ENCODE results near the gene ARSG. TPM values are rescaled to one million over a fixed set of nuclear protein-coding genes. Genes with fewer than 3 reads are reported as not detected.

Gene ARSG
- total RNA-seq, 1 donor from 2014 or later, result 19.6 TPM

- ATAC-seq (ENCODE audit: low read depth), result no peak
- Mint-ChIP-seq H3K9me3 (no peaks in the 10 kb centered on the region), H3K4me3 (no peak overlapping the region), H3K36me3 (ENCODE audit: low read depth) (no peaks in the 10 kb centered on the region), H3K27ac (no peak overlapping the region), H3K27me3 (peaks cover 4% of the 10 kb centered on the region), H3K4me1 (no peaks in the 10 kb centered on the region)
- intact Hi-C loops (cut with micrococcal nuclease), result no loop called here
- TF ChIP-seq, protein P1, sequence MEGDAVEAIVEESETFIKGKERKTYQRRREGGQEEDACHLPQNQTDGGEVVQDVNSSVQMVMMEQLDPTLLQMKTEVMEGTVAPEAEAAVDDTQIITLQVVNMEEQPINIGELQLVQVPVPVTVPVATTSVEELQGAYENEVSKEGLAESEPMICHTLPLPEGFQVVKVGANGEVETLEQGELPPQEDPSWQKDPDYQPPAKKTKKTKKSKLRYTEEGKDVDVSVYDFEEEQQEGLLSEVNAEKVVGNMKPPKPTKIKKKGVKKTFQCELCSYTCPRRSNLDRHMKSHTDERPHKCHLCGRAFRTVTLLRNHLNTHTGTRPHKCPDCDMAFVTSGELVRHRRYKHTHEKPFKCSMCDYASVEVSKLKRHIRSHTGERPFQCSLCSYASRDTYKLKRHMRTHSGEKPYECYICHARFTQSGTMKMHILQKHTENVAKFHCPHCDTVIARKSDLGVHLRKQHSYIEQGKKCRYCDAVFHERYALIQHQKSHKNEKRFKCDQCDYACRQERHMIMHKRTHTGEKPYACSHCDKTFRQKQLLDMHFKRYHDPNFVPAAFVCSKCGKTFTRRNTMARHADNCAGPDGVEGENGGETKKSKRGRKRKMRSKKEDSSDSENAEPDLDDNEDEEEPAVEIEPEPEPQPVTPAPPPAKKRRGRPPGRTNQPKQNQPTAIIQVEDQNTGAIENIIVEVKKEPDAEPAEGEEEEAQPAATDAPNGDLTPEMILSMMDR (IDR thresholded peaks at IDR 0.05), result no peak
- ChIA-PET POLR2A (no interaction called here), CTCF (no interaction called here)
- no peak for DNase-seq
Measured at GRCh38 chr17:68379177-68379510, 87.8 kb downstream of the ARSG start.

- Mint-ChIP-seq H3K4me3 (no peak overlapping the region), H3K27ac (no peak overlapping the region), H3K9me3 (no peaks in the 10 kb centered on the region), H3K4me1 (no peaks in the 10 kb centered on the region), H3K36me3 (ENCODE audit: low read depth) (no peaks in the 10 kb centered on the region), H3K27me3 (peaks cover 8% of the 10 kb centered on the region)
- ChIA-PET CTCF (no interaction called here), POLR2A (interaction anchor here (0.6 kb wide), 1 partner anchor 383 kb away, joined by 4 read pairs; no protein-coding TSS in a partner anchor)
- TF ChIP-seq, protein P1 (IDR thresholded peaks at IDR 0.05), result no peak
- intact Hi-C loops (cut with micrococcal nuclease), result no loop called here
- DNase-seq (no peak), ATAC-seq (ENCODE audit: low read depth) (no peak)
Measured at GRCh38 chr17:68379692-68380677, 88.7 kb downstream of the ARSG start.

DNA sequence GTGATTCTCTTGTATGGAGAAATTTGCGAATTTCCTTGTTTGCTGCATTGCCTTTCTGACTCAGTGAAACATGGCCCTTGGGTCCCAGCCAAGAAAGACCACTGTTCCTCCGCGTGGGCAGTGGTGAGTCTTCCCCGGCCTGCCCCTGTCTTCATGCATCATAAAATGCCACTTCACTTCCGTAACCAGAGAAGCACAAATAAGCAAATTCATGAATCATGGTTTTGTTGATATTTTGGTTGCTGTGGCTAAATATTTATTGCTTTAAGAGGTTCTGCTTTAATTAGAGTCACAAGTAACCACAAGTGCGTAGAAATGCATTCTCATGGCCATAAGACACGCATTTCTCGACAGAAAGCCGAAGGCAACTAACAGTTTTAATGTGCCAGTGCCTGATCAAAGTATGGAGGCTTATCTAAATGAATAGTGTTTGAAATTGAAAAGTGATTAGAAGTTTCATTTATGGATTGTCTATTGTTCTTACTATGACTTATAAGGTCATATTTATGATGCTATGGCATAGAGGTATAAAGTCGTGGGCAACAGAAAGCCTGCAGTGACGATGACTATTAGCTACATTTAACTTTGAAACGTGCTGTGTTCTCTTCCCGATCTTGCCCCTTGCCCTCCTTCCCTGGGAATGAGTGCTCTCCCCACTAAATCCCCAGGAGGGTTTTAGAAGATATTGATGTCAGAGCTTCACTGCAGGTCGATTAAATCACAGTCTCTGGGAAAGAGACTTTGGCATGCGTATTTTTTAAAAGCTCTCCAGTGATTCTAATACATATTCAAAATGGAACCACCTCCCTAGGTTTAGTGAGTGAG lies 90.0 kb downstream of the ARSG start:
- CTCF ChIA-PET, result no interaction called here
- no peak for DNase-seq
- intact Hi-C loops (cut with micrococcal nuclease), result no loop called here

DNA sequence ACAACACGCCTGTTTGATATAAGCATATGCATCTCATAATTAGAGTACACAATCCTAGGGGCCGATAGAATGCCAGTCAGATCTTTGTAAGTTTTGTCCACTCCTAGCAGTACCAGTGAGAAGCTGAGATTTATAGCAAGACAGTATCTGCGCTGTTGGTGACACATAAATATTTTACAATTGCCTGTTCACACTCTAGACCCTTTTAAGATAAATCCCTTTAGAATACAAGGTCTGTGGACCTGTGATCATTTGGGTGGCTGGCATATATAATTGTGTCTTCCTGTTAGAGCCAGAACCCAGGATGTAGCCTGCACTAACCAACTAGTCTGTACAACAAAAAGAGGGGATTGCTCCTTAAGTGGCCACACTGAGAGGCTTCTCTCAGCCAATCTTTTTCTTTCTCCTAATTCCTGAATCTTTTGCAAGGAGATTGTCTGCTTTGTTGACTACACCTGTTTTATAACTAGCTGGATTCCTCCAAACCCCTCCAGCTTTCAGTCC lies 91.3 kb downstream of the ARSG start:
- no peaks in the 10 kb centered on the region for H3K9me3 Mint-ChIP-seq
- H3K27ac Mint-ChIP-seq, result no peak overlapping the region
- no peak for ATAC-seq (ENCODE audit: low read depth)
- peaks cover 8% of the 10 kb centered on the region for H3K27me3 Mint-ChIP-seq
- DNase-seq, result no peak
- no peak overlapping the region for H3K4me3 Mint-ChIP-seq
- H3K4me1 Mint-ChIP-seq, result no peaks in the 10 kb centered on the region
- TF ChIP-seq, protein P1 (IDR thresholded peaks at IDR 0.05), result no peak
- intact Hi-C loops (cut with micrococcal nuclease), result no loop called here
- ChIA-PET POLR2A (no interaction called here), CTCF (no interaction called here)
- no peaks in the 10 kb centered on the region for H3K36me3 Mint-ChIP-seq (ENCODE audit: low read depth)

More for the DNA sequence above, 90.0 kb downstream of the ARSG start:
- ATAC-seq (ENCODE audit: low read depth), result peak; percentile 34
- Mint-ChIP-seq H3K4me3 (no peak overlapping the region), H3K27me3 (peaks cover 8% of the 10 kb centered on the region), H3K27ac (no peak overlapping the region), H3K9me3 (no peaks in the 10 kb centered on the region), H3K36me3 (ENCODE audit: low read depth) (no peaks in the 10 kb centered on the region), H3K4me1 (no peaks in the 10 kb centered on the region)
- TF ChIP-seq, protein P1 (IDR thresholded peaks at IDR 0.05), result no peak
- POLR2A ChIA-PET, result no interaction called here

DNA sequence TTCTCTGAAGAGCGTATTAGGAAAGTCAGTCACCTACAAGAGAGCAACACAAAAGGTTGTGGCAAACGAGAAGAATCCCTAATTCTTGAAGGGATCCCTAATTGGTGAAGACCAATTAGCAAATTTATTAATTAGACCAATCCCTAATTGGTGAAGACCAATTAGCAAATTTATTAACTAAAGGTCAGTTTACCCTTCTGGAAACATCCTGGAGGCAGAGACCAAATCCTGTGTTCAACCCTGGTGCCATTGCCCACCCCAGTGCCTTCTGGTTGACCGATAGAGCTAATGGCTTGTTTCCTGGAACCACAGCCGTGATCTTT lies 91.8 kb downstream of the ARSG start:
- no peaks in the 10 kb centered on the region for H3K36me3 Mint-ChIP-seq (ENCODE audit: low read depth)
- TF ChIP-seq, protein P1 (IDR thresholded peaks at IDR 0.05), result no peak
- DNase-seq, result no peak
- peaks cover 8% of the 10 kb centered on the region for H3K27me3 Mint-ChIP-seq
- no peak overlapping the region for H3K4me3 Mint-ChIP-seq
- no peak overlapping the region for H3K27ac Mint-ChIP-seq
- no peaks in the 10 kb centered on the region for H3K4me1 Mint-ChIP-seq
- intact Hi-C loops (cut with micrococcal nuclease), result no loop called here
- POLR2A ChIA-PET, result no interaction called here
- no peaks in the 10 kb centered on the region for H3K9me3 Mint-ChIP-seq
- CTCF ChIA-PET, result no interaction called here
- no peak for ATAC-seq (ENCODE audit: low read depth)
